Dendritic cell treated with granulocyte-macrophage colony-stimulating factor and Interleukin-4, amounts not matched to agents 40 ng/mL and 50 ng/mL, for 4 days (primary cell): Measurements from ENCODE around the gene CD109.
"Not testable (repeated sequence)": the region's sequence is repeated elsewhere in the genome, so short reads cannot be mapped to it uniquely, and the experiment has no call there.

Experiments used
- H3K27ac Mint-ChIP-seq: one replicate; pipeline ENCODE4 v1.8.0; 2022; ENCODE audit warnings: mild to moderate bottlenecking, mixed read lengths
- H3K27me3 Mint-ChIP-seq: one replicate; pipeline ENCODE4 v1.8.0; 2022; ENCODE audit warnings: mild to moderate bottlenecking, mixed read lengths
- H3K36me3 Mint-ChIP-seq: one replicate; pipeline ENCODE4 v1.8.0; 2022; ENCODE audit warnings: low read depth, mixed read lengths
- H3K4me1 Mint-ChIP-seq: one replicate; pipeline ENCODE4 v1.8.0; 2022; ENCODE audit warnings: low read depth, mixed read lengths
- H3K4me3 Mint-ChIP-seq: one replicate; pipeline ENCODE4 v1.8.0; 2022; ENCODE audit warnings: mild to moderate bottlenecking, moderate library complexity, mixed read lengths
- H3K9me3 Mint-ChIP-seq: one replicate; pipeline ENCODE4 v1.8.0; 2022; ENCODE audit warnings: mixed read lengths
- intact Hi-C: fragments of 100-400 bp; cut with micrococcal nuclease; formaldehyde crosslinking; loops from one replicate; pipeline ENCODE4 v1.15.0; 2022

CD109 gene

DNA sequence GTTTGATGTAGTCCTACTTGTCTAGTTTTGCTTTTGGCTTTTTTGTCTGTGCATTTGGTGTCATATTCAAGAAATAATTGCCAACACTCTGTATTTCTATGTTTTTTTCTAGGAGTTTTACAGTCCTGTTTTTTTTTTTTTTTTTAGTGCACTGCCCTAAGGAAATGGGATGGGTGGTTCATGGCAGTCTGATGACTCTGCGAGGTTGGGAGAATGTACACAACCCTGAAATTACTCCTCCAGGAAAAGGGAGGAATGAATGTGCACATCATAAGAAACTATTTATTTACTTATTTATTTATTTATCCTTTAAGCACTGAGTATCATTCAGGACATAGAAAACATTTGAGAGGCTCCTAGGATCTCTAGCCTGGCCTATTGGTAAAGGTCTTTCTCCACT lies 27.0 kb upstream of the CD109 start:
- H3K9me3 Mint-ChIP-seq, result no peaks in the 10 kb centered on the region

GRCh38 chr6:73671911-73672685 lies 23.9 kb upstream of the CD109 start:
- H3K4me3 Mint-ChIP-seq, result no peak overlapping the region
- no peak overlapping the region for H3K27ac Mint-ChIP-seq
- no peaks in the 10 kb centered on the region for H3K27me3 Mint-ChIP-seq
- H3K36me3 Mint-ChIP-seq, result no peaks in the 10 kb centered on the region
- peaks cover 8% of the 10 kb centered on the region for H3K4me1 Mint-ChIP-seq
- H3K9me3 Mint-ChIP-seq, result no peaks in the 10 kb centered on the region
- intact Hi-C loops, result loop anchor here (10.0 kb wide), 1 partner anchor 1543 kb away; no protein-coding TSS in a partner anchor

More for the DNA sequence above, 27.0 kb upstream of the CD109 start:
- no peak overlapping the region for H3K4me3 Mint-ChIP-seq
- peaks cover 17% of the 10 kb centered on the region for H3K4me1 Mint-ChIP-seq
- no peaks in the 10 kb centered on the region for H3K27me3 Mint-ChIP-seq
- intact Hi-C loops, result no loop called here
- no peaks in the 10 kb centered on the region for H3K36me3 Mint-ChIP-seq
- no peak overlapping the region for H3K27ac Mint-ChIP-seq

DNA sequence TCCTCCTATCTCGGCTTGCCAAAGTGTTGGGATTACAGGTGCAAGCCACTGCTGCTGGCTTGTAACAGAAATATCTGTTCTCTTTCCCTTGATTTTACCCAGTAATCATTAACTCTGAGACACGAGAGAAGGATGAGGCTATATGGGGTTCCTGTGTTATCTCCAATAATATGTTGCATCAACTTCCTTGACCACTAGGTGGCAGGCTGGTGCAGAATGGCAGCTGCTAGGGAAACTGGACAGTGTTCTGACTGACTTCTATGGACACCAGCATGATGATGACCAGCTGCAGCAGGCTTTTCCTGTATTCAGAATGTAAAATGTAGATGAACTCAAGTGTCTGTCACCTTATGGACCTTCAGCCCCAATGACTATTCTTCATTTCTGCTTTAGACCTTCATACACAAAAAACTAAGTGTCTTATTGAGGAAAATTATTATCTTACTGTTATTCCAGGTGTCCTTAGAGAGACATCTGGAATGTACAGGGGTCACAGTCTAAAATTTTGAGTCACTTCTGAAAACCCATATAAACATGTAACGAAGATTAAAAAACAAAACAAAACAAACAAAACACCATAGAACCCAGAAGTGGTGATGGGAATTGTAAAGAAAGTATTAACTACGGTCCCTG lies 20.4 kb upstream of the CD109 start:
- Mint-ChIP-seq H3K4me3 (no peak overlapping the region), H3K36me3 (no peaks in the 10 kb centered on the region), H3K27me3 (no peaks in the 10 kb centered on the region), H3K9me3 (no peaks in the 10 kb centered on the region), H3K27ac (no peak overlapping the region), H3K4me1 (peaks cover 8% of the 10 kb centered on the region)
- intact Hi-C loops, result loop anchor here (1.0 to 10.0 kb wide), 2 partner anchors 58 to 1539 kb away; no protein-coding TSS in a partner anchor

GRCh38 chr6:73679009-73679408 lies 17.0 kb upstream of the CD109 start:
- no peaks in the 10 kb centered on the region for H3K27me3 Mint-ChIP-seq
- H3K4me3 Mint-ChIP-seq, result no peak overlapping the region
- intact Hi-C loops, result loop anchor here (10.0 kb wide), 1 partner anchor 1536 kb away; no protein-coding TSS in a partner anchor
- no peak overlapping the region for H3K27ac Mint-ChIP-seq
- H3K4me1 Mint-ChIP-seq, result no peaks in the 10 kb centered on the region
- no peaks in the 10 kb centered on the region for H3K36me3 Mint-ChIP-seq
- H3K9me3 Mint-ChIP-seq, result peaks cover 12% of the 10 kb centered on the region

DNA sequence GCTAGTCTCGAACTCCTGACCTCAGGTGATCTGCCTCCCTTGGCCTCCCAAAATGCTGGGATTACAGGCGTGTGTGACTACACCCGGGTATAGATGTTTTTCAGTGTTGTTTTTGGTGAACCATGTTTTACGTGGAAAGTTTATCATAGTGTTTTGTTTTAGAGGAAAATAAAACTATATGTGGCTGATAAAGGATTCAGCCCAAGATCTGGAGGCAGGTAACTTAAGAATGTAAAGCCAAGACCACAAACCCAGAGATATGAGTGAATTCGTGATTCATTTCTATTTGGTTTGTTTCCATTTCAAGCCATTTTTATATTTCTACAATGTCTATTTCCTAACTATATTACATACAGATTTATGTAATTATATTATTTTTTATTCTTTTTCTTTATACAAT lies 16.2 kb upstream of the CD109 start:
- not testable (repeated sequence) for H3K36me3 Mint-ChIP-seq, H3K27ac Mint-ChIP-seq, H3K27me3 Mint-ChIP-seq, H3K4me3 Mint-ChIP-seq, H3K4me1 Mint-ChIP-seq
- intact Hi-C loops, result loop anchor here (10.0 kb wide), 1 partner anchor 1535 kb away; no protein-coding TSS in a partner anchor
- H3K9me3 Mint-ChIP-seq, result peaks cover 12% of the 10 kb centered on the region

DNA sequence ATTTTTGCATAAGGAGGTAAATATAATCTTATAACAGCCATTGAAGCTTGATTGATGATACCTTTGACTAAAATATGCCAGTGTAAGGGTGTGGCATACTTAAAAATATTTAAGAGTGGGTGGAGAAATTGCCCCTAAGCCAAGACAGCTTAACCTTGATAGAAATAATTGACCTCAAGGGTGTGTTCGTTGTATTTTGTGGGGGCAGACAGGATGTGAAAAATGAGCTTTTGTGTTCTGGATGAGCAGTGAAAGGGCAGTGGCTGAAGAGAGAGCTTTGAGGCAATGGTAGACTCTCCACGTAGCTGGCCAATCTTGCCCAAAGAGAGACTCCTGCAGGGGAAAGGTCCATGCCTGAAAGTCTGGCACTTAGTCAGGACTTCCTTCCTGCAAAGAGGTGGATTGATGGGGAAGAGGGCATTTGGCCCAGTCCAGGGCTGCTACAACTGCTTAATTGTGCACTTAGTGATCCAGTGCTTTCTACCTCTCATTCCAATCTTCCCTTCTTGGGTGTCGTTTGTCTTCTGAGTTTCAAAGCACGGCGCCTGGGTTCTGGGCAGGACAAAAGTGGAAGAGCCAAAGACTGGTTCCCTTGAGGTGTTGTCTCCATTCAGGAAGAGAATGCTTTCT lies 15.6 kb upstream of the CD109 start:
- Mint-ChIP-seq H3K9me3 (peaks cover 12% of the 10 kb centered on the region), H3K36me3 (no peaks in the 10 kb centered on the region), H3K27me3 (no peaks in the 10 kb centered on the region), H3K4me3 (no peak overlapping the region), H3K27ac (no peak overlapping the region), H3K4me1 (no peaks in the 10 kb centered on the region)
- intact Hi-C loops, result no loop called here

GRCh38 chr6:73683574-73683973 lies 12.4 kb upstream of the CD109 start:
- H3K36me3 Mint-ChIP-seq, H3K27ac Mint-ChIP-seq, H3K4me1 Mint-ChIP-seq, intact Hi-C loops, H3K27me3 Mint-ChIP-seq, H3K4me3 Mint-ChIP-seq: not testable (repeated sequence)
- peaks cover 12% of the 10 kb centered on the region for H3K9me3 Mint-ChIP-seq

DNA sequence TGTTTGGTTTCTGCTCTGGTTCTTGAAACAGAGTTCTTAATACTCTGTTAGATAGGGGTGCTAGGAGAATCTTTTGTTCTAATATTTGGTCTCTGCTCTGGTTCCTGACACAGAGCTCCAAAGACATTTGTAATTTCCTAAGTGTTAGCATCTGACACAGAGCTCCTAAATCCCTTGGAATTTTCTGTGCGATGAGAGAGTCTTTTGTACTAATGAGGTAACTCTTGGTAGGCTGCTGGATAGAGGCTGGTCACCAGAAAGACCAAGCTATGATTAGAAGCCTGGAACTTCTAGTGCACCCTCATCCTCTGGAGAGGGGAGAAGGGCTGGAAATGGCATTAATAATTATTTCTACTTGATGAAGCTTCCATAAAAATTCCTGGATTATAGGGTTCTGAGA lies 7.7 kb upstream of the CD109 start:
- Mint-ChIP-seq H3K4me3 (no peak overlapping the region), H3K4me1 (peaks cover 15% of the 10 kb centered on the region), H3K36me3 (no peaks in the 10 kb centered on the region), H3K27me3 (no peaks in the 10 kb centered on the region), H3K9me3 (peaks cover 13% of the 10 kb centered on the region), H3K27ac (no peak overlapping the region)
- intact Hi-C loops, result no loop called here

GRCh38 chr6:73690056-73690455 lies 5.9 kb upstream of the CD109 start:
- no peak overlapping the region for H3K27ac Mint-ChIP-seq
- no peaks in the 10 kb centered on the region for H3K36me3 Mint-ChIP-seq
- intact Hi-C loops, result no loop called here
- no peak overlapping the region for H3K4me3 Mint-ChIP-seq
- H3K9me3 Mint-ChIP-seq, result peaks cover 10% of the 10 kb centered on the region
- H3K27me3 Mint-ChIP-seq, result no peaks in the 10 kb centered on the region
- H3K4me1 Mint-ChIP-seq, result peaks cover 23% of the 10 kb centered on the region

- H3K36me3 Mint-ChIP-seq, result no peaks in the 10 kb centered on the region
- no peaks in the 10 kb centered on the region for H3K27me3 Mint-ChIP-seq
- H3K27ac Mint-ChIP-seq, result no peak overlapping the region
- peaks cover 10% of the 10 kb centered on the region for H3K9me3 Mint-ChIP-seq
- H3K4me3 Mint-ChIP-seq, result no peak overlapping the region
- intact Hi-C loops, result no loop called here
- peaks cover 37% of the 10 kb centered on the region for H3K4me1 Mint-ChIP-seq
These were observed 4.5 kb upstream of the CD109 start for GRCh38 chr6:73691512-73691911.

DNA sequence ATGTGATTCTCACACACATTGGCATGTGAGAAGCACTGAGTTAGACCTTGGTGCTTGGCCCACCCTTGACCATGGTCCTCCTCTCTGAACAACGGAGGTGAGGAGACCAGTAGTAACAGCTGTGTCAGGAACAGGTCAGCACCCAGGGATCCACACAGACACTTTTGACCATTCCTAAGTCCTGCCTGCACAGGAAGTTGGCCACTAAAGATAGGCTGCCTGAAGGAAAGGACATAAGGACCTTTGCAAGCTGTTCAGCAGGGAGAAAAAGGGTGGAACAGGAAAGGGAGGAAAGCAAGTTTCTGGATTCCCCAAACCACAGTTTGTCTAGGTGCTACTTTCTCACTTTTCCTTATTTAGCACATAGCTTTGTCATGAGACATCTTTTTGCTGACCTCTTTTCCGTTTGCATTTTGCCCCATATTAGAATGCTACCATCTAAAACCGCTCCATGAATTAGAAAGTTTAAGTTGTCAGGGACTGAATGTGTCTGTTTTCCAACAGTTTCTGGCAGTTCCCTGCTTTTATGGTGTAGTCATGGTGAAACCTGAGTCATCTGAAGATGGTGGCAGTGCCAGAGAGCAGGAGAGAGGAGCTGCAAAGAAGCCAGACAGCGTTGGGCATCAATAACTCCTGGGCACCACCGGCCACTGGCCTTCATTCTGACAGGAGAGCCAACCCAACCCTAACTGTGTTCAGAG lies 1.1 kb upstream of the CD109 start:
- Mint-ChIP-seq H3K27me3 (no peaks in the 10 kb centered on the region), H3K27ac (peak overlapping the region; percentile 91), H3K9me3 (peaks cover 10% of the 10 kb centered on the region), H3K36me3 (no peaks in the 10 kb centered on the region), H3K4me1 (peaks cover 49% of the 10 kb centered on the region), H3K4me3 (peak overlapping the region; percentile 78)
- intact Hi-C loops, result no loop called here

DNA sequence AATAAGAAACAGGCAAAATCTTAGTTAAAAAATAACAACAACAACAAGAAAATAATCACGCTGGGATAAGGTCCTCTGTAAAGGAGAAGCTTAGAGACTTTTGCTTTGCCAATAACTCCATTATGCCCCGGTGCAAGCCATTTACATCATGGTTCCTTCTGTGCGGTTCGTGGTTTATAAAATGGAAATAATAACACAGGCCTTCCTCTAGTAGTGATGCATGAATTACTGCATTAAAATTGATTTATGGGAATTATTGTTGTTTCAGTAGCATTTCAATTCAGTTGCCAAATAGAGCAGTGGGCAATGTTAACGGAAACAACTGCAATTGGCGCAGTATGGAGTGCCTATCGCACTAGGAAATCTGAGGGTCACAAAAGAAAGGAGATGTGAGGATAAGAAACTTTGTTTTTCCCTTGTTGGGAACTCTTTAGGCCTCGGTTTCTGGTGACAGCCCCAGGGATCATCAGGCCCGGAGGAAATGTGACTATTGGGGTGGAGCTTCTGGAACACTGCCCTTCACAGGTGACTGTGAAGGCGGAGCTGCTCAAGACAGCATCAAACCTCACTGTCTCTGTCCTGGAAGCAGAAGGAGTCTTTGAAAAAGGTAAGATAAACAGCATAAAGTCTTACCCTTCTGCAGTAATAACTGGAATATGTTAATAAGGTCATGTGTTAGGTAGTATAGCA lies 1.1 kb downstream of the CD109 start:
- H3K9me3 Mint-ChIP-seq, result peaks cover 10% of the 10 kb centered on the region
- peaks cover 5% of the 10 kb centered on the region for H3K36me3 Mint-ChIP-seq
- H3K27me3 Mint-ChIP-seq, result no peaks in the 10 kb centered on the region
- peak overlapping the region; percentile 57 for H3K4me3 Mint-ChIP-seq
- H3K27ac Mint-ChIP-seq, result peak overlapping the region; percentile 56
- intact Hi-C loops, result no loop called here
- peaks cover 36% of the 10 kb centered on the region for H3K4me1 Mint-ChIP-seq

- Mint-ChIP-seq H3K4me1 (peaks cover 35% of the 10 kb centered on the region), H3K4me3 (no peak overlapping the region), H3K9me3 (no peaks in the 10 kb centered on the region), H3K27me3 (no peaks in the 10 kb centered on the region), H3K36me3 (peaks cover 6% of the 10 kb centered on the region), H3K27ac (no peak overlapping the region)
- intact Hi-C loops, result no loop called here
These were observed 3.9 kb downstream of the CD109 start for GRCh38 chr6:73699676-73700459.
